HepG2 (cell line): ENCODE data around the gene FGA. TPM values are rescaled to one million over a fixed set of nuclear protein-coding genes. Genes with fewer than 3 reads are reported as not detected.

Experiments used
- BATF2 ChIP-seq: sonication (generic); formaldehyde crosslinking; IDR thresholded peaks from 2 replicates; pipeline ENCODE4 v1.8.0; 2022; ENCODE audit warnings: mild to moderate bottlenecking, missing genetic modification reagents, moderate library complexity
- CEBPB ChIP-seq: IDR thresholded peaks from 2 replicates; pipeline ENCODE4 v1.6.1; 2011; ENCODE audit warnings: low read depth, low read length, improper control_type of control experiment, borderline replicate concordance
- EP300 ChIP-seq, 3 experiments: sonication (generic) in 1 of 3; formaldehyde crosslinking in 1 of 3; IDR thresholded peaks; 2 replicates each; pipeline versions ENCODE4 v1.5.1 to v1.6.1; 2011 to 2020; ENCODE audit warnings: low read depth in 2 of 3, low read length in 2 of 3, borderline replicate concordance in 1 of 3, improper control_type of control experiment in 1 of 3, mild to moderate bottlenecking in 1 of 3, missing genetic modification reagents in 1 of 3, moderate library complexity in 1 of 3
- FOXK2 ChIP-seq: fragments of 450-650 bp; IDR thresholded peaks from 2 replicates; pipeline ENCODE4 v1.6.1; 2016
- HOXA3 ChIP-seq: sonication (generic); formaldehyde crosslinking; IDR thresholded peaks from 2 replicates; pipeline ENCODE4 v1.5.0; 2020; ENCODE audit warnings: missing genetic modification reagents
- NCOR1 ChIP-seq: fragments of 200-600 bp; sonication (generic); IDR thresholded peaks from 2 replicates; pipeline ENCODE4 v1.7.0; 2017; ENCODE audit warnings: antibody characterized with exemption, low read length, borderline replicate concordance
- NFIC ChIP-seq: IDR thresholded peaks from 2 replicates; pipeline ENCODE4 v1.6.1; 2012; ENCODE audit warnings: mild to moderate bottlenecking, low read length, inconsistent platforms
- TFE3 ChIP-seq: IDR thresholded peaks from 2 replicates; pipeline ENCODE4 v1.6.1; 2016
- ZNF382 ChIP-seq: sonication (generic); formaldehyde crosslinking; IDR thresholded peaks from 2 replicates; pipeline ENCODE4 v1.5.0; 2020; ENCODE audit warnings: missing genetic modification reagents, mild to moderate bottlenecking, borderline replicate concordance
- ZNF660 ChIP-seq: sonication (generic); formaldehyde crosslinking; IDR thresholded peaks from 2 replicates; pipeline ENCODE4 v1.5.1; 2020; ENCODE audit warnings: mild to moderate bottlenecking, low read depth, missing genetic modification reagents, borderline replicate concordance
- polyA plus RNA-seq, 8 experiments: library from polyadenylated mRNA; depleted of rRNA in 3 of 8; stranded (reverse) in 7 of 8; unstranded in 1 of 8; fragments of >200 nt; fragmentation: Illumina TruSeq in 4 of 8; extraction: Trizol in 4 of 8; gene quantifications; 2 replicates each; pipeline versions ENCODE4 v1.2.1 to v1.2.3, GENCODE V29; 2011 to 2016; ENCODE audit warnings: low read depth in 4 of 8, missing spikeins in 1 of 8, mixed read lengths in 1 of 8; ENCODE audit not compliant: insufficient read depth in 1 of 8
- total RNA-seq, 5 experiments: library from RNA; depleted of rRNA; stranded (reverse); fragments of >200 nt; fragmentation: Illumina TruSeq; extraction: Trizol; gene quantifications; 2 replicates each; pipeline ENCODE4 v1.2.3, GENCODE V29; 2016; ENCODE audit warnings: low read depth in 1 of 5

FGA gene
- total and polyA plus RNA-seq, 2 of the 13 experiments (the other 11 are each of a cell fraction or from before 2014, with no cell fraction given): 640 to 1,523 TPM

GRCh38 chr4:154591890-154592289 is 1.3 kb upstream of the FGA start (continued):
- TF ChIP-seq BATF2 (CRISPR knock-in tag) (no peak), ZNF382 (CRISPR knock-in tag) (no peak), TFE3 (CRISPR knock-in tag) (no peak), CEBPB (0 out of 2 replicates have a peak, but pooled peaks have one; percentile 30), HOXA3 (no peak), EP300 (IDR thresholded peaks at IDR 0.05; ENCODE audit: low read depth in 2 of 2, low read length in 2 of 2) (0 out of 4 replicates have a peak, but pooled peaks of 1 of the 2 experiments have one; percentile 20), EP300 (CRISPR knock-in tag; IDR thresholded peaks at IDR 0.05; ENCODE audit: borderline replicate concordance) (no peak), ZNF660 (CRISPR knock-in tag) (no peak), FOXK2 (no peak), NFIC (0 out of 2 replicates have a peak, but pooled peaks have one; percentile 25), NCOR1 (peak; percentile 46; the same call in 1 of the 2 replicates)
